HG03103 (cell line): Measurements from ENCODE around the gene PGAP3.
"Not testable (repeated sequence)": the region's sequence is repeated elsewhere in the genome, so short reads cannot be mapped to it uniquely, and the experiment has no call there.

Source experiments
- ATAC-seq: cut with Tn5 transposase; IDR thresholded peaks from one replicate; pipeline ENCODE4 v1.9.1; 2021; ENCODE audit warnings: low read depth; ENCODE audit not compliant: unreplicated experiment

The PGAP3 gene

GRCh38 chr17:39687546-39688474 lies at the start of gene PGAP3:
Gene PGAP3 (minus strand): TSS chr17:39688057. CDS start chr17:39688014, 43 bp downstream.
- ATAC-seq: peak; percentile 68

- ATAC-seq: no peak
Observed at GRCh38 chr17:39737206-39737759, 49.4 kb upstream of the PGAP3 start.

DNA sequence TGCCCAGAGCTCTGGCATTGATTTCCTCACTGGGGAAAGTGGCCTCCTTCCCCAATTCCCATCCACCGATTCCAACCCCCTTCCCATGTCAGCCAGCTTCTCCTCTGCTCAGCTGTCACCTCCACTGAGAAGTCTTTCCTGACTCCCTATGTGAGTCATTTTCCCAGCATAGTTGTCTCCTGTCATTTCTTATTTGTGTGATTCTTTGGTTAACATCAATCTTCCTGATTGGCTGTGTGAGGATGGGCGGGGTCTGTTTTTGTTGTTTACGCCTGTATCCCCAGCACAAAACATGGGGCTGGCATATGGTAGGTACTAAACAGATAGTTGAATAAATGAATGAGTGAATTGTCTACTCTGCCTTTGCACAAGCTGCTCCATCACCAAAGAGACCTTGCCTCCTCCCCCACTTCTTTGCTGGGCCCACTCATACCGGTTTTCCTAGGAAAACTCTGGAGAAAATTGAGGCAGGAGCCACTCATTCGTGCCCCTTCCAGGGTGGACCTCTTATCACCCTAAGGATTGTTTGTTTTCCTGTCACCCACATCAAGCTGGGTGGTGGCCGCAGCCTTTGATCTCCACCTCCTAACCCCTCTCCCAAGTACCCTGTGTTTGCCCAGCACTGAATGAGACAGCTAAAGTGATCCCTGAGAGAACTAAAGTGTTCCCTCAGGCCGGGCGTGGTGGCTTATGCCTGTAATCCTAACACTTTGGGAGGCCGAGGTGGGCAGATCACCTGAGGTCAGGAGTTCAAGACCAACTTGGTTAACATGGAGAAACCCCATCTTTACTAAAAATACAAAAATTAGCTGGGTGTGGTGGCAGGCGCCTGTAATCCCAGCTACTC lies 48.7 kb upstream of the PGAP3 start:
- no peak for ATAC-seq

DNA sequence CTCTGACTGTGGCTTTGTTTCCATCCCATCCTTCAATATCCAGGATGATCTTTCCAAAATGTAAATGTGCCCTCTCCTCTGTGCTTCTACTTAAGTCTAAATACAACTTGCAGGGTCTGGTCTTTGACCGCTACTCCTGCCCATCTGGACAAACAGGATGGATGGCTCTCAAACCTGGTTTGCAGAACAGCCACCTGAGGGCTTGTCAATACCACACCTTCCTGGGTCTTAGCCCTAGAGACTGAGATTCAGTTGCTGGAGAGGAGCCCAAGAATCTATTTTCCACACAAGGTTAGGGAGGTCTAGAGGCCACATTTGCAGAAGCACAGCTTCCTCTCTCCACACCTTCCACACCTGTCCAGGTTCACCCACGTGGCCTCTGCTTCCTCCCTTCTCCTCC lies 48.0 kb upstream of the PGAP3 start:
- no peak for ATAC-seq

DNA sequence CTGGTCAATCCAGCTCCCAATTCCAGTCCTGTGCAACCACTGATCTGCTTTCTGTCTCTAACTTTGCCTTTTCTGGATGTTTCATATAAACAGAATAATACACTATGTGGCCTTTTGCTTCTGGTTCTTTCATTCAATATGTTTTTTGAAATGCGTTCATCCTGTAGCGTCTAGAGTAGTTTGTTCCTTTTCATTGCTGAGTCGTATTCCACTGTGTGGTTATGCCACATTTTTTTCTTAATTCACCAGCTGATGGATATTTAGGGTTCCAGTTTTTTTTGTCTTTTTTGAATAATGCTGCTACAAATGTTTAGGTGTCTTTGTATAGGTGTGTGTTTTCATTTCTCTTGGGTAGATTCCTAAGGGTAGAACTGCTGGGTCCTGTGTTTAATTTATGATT lies 44.7 kb upstream of the PGAP3 start:
- no peak for ATAC-seq

GRCh38 chr17:39730095-39730921 lies 42.5 kb upstream of the PGAP3 start, which contains the start of gene MIEN1:
Gene MIEN1 (minus strand): TSS chr17:39730532. CDS start chr17:39730495, 37 bp downstream.
- ATAC-seq: peak; percentile 85

GRCh38 chr17:39729280-39729851 lies 41.5 kb upstream of the PGAP3 start:
- ATAC-seq: no peak

GRCh38 chr17:39727556-39727955 lies 39.7 kb upstream of the PGAP3 start:
- ATAC-seq: no peak

- ATAC-seq: no peak
Observed at GRCh38 chr17:39726617-39727016, 38.8 kb upstream of the PGAP3 start.

- not testable (repeated sequence) for ATAC-seq
Observed at GRCh38 chr17:39725923-39726322, 38.1 kb upstream of the PGAP3 start.

- ATAC-seq: no peak
Observed at GRCh38 chr17:39724731-39725130, 36.9 kb upstream of the PGAP3 start.

- ATAC-seq: no peak
Observed at GRCh38 chr17:39722965-39723848, 35.4 kb upstream of the PGAP3 start.

GRCh38 chr17:39722104-39722503 lies 34.2 kb upstream of the PGAP3 start:
- no peak for ATAC-seq

DNA sequence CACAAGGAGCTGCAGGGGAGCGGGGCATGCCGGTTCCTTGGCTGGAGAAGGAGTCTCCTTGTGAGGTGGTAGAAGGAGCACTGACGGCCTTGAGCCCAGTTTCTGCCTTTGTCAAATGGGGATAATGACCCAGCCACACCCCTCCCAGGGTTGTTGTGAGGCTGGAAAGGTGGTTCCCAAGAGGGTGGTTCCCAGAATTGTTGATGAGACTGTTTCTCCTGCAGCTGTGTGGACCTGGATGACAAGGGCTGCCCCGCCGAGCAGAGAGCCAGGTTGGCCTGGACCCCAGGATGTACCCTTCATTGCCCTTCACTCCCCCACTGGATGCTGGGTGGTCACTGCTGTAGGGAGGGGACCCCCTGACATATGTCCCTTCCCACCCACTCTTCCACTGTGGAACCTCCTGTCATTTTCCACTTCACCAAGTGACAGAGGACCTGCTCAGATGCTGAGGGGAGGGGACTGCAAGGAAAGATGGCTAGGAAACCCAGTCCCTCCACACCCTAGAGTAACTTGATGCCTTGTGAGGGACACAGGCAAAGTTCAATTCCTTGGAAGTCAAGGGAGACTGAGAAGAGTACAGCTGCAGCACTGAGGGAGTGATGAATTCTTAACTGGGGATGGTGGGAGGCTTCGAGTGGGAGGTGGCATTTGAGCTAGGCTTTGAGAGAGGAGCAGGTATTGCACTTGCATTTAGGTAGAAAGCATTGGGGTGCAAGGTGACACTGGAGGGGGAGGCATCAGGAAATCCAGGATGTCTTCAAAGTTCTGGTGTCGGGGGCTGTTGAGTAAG lies 31.9 kb upstream of the PGAP3 start:
- no peak for ATAC-seq

DNA sequence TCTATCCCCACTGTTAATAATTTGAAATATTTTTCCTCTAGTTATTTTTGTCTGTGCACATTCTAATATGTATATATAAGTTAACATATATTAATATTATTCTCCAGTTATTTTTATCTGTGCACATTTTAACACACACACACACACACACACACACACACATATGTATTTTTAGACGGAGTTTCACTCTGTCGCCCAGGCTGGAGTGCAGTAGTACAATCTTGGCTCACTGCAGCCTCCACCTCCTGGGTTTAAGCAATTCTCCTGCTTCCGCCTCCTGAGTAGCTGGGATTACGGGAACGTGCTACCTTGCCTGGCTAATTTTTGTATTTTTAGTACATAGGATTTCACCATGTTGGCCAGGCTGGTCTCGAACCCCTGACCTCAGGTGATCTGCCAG lies 29.8 kb upstream of the PGAP3 start:
- no peak for ATAC-seq

GRCh38 chr17:39716879-39717536 lies 29.2 kb upstream of the PGAP3 start:
- no peak for ATAC-seq

GRCh38 chr17:39716073-39716818 lies 28.4 kb upstream of the PGAP3 start:
- no peak for ATAC-seq
